ENCODE data around the gene RHBDD1. TPM values are rescaled to one million over a fixed set of nuclear protein-coding genes. Genes with fewer than 3 reads are reported as not detected.

The RHBDD1 gene
- total RNA-seq, 2 donors from 2014 or later = 7.9 to 9.9 TPM

DNA sequence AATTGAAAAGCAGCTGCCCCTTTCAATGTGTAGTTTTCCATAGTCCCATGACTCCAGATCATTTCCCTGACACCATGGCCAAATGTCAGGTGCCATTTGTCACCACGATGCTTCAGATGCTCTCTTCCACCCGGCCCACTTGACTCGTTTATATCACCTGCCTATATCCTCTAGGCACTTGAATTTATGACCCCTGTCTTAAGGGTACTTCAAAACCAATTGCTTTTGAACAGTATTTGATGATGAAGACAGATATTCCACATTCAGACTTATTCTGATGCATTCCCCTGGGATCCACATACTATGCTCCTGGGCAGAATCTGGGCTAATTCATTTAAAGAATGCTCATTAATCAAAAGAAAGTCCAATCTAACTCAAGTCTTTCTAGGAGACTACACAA lies 16.9 kb upstream of the RHBDD1 start:
- WGBS, 2 donors = 58 to 75% methylated on average over 3 of the region's 3 CpGs
- Histone ChIP-seq H3K9me3 (no peaks in the 10 kb centered on the region), H3K36me3 (replicated peaks in 1 of 2; ENCODE audit: insufficient read depth in 1 of 2, low read depth in 2 of 2) (no peaks in the 10 kb centered on the region), H3K4me1 (no peaks in the 10 kb centered on the region), H3K27ac (no peak overlapping the region), H3K27me3 (no peaks in the 10 kb centered on the region), H3K4me3 (no peak overlapping the region)
- no peak for DNase-seq
- TF ChIP-seq POLR2A (IDR thresholded peaks at IDR 0.05) = no peak
- TF ChIP-seq, protein P1, sequence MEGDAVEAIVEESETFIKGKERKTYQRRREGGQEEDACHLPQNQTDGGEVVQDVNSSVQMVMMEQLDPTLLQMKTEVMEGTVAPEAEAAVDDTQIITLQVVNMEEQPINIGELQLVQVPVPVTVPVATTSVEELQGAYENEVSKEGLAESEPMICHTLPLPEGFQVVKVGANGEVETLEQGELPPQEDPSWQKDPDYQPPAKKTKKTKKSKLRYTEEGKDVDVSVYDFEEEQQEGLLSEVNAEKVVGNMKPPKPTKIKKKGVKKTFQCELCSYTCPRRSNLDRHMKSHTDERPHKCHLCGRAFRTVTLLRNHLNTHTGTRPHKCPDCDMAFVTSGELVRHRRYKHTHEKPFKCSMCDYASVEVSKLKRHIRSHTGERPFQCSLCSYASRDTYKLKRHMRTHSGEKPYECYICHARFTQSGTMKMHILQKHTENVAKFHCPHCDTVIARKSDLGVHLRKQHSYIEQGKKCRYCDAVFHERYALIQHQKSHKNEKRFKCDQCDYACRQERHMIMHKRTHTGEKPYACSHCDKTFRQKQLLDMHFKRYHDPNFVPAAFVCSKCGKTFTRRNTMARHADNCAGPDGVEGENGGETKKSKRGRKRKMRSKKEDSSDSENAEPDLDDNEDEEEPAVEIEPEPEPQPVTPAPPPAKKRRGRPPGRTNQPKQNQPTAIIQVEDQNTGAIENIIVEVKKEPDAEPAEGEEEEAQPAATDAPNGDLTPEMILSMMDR (IDR thresholded peaks at IDR 0.05) = no peak
- intact Hi-C loops (cut with DNase I) = loop anchor here (10.0 kb wide), 1 partner anchor 934 kb away; no protein-coding TSS in a partner anchor
- ATAC-seq = no peak

DNA sequence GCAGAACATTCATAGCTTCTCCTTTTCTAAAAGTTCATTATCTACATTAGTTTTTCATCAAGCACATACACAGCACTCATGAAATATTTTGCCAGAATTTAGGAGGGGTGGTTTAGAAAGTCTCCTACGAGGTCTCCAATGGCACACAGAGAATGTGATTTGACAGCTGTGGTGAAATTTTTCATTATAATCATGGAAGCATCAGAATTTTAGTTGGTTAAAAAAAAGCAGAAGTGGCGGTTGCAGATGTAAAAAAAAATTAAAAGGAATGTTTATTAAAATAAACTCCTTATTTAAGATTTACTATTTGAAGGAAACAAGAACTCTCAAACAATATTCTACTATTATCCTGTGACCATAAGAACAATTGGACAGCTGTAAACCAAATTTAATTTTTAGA lies 10.8 kb upstream of the RHBDD1 start:
- TF ChIP-seq, protein P1 (IDR thresholded peaks at IDR 0.05) = no peak
- TF ChIP-seq POLR2A (IDR thresholded peaks at IDR 0.05) = no peak
- ATAC-seq (no peak), DNase-seq (no peak)
- no peak overlapping the region for H3K4me3 ChIP-seq
- no peaks in the 10 kb centered on the region for H3K9me3 ChIP-seq
- WGBS, 2 donors = 75 to 89% methylated on average over 2 of the region's 2 CpGs
- no peaks in the 10 kb centered on the region for H3K4me1 ChIP-seq
- no peaks in the 10 kb centered on the region for H3K27me3 ChIP-seq
- H3K27ac ChIP-seq = no peak overlapping the region
- intact Hi-C loops (cut with DNase I) = no loop called here
- no peaks in the 10 kb centered on the region for H3K36me3 ChIP-seq (replicated peaks in 1 of 2; ENCODE audit: insufficient read depth in 1 of 2, low read depth in 2 of 2)

DNA sequence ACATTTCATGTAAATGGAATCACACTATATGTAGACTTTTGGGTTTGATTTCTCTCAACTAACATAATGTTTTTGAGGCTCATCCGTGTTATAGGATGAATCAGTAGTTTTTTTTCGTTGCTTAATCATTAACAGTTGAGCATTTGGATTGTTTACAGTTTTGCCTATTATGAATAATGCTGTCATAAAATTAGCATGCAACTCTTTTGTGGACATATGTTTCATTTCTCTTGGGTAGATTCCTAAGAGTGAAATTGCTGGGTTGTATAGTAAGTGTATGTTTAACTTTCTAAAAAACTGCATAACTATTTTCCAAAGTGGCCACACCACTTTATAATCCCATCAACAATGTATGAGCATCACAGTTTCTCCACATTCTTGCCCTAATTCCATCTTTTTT lies 7.7 kb upstream of the RHBDD1 start:
- Histone ChIP-seq H3K36me3 (replicated peaks in 1 of 2; ENCODE audit: insufficient read depth in 1 of 2, low read depth in 2 of 2) (no peaks in the 10 kb centered on the region), H3K9me3 (no peaks in the 10 kb centered on the region), H3K27me3 (no peaks in the 10 kb centered on the region), H3K4me3 (no peak overlapping the region), H3K27ac (no peak overlapping the region), H3K4me1 (no peaks in the 10 kb centered on the region)
- no peak for DNase-seq
- WGBS, 2 donors = 59 to 65% methylated on average over 2 of the region's 2 CpGs
- intact Hi-C loops (cut with DNase I) = no loop called here
- no peak for ATAC-seq
- TF ChIP-seq, protein P1 (IDR thresholded peaks at IDR 0.05) = no peak
- TF ChIP-seq POLR2A (IDR thresholded peaks at IDR 0.05) = no peak

DNA sequence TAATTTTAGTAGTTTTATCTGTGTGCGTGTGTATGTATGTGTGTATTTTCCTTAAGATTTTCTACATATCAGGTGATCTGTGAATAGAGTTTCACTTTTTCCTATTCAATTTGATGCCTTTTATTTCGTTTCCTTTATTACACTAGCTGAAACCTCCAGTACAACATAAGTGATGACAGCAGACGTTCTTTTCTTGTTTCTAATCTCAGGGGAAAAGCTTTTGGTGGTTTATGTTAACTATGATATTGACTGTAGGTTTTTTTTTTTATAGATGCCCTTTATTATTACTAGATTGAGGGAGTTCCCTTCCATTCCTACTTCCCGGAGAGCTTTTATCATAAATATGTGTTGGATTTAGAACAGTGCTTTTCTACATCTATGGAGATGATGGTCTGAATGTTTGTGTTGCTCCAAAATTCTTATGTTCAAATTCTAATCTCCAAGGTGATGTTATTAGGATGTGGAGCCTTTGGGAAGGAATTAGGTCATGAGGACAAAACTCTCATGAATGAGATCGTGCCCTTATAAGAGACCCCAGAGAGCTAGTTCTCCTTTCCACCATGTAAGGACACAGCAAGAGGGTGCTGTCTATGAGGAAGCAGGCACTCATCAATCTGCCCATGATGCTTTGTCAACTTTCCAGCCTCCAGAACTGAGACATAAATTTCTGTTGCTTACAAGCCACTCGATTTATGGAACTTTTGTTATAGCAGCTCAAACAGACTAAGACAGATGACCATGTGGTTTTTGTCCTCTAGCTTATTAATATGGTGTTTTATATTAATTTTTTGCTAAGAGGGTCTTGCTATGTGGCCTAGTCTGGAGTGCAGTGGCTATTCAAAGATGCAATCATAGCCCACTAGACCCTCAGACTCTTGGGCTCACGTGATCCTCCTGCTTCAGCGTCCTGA lies 5.9 kb upstream of the RHBDD1 start:
- H3K4me1 ChIP-seq = peaks cover 8% of the 10 kb centered on the region
- intact Hi-C loops (cut with DNase I) = no loop called here

More for the DNA sequence above, 5.9 kb upstream of the RHBDD1 start:
- ATAC-seq (no peak), DNase-seq (no peak)
- TF ChIP-seq POLR2A (IDR thresholded peaks at IDR 0.05) = no peak
- TF ChIP-seq, protein P1 (IDR thresholded peaks at IDR 0.05) = no peak
- Histone ChIP-seq H3K9me3 (no peaks in the 10 kb centered on the region), H3K27ac (no peak overlapping the region), H3K4me3 (no peak overlapping the region), H3K27me3 (no peaks in the 10 kb centered on the region), H3K36me3 (replicated peaks in 1 of 2; ENCODE audit: insufficient read depth in 1 of 2, low read depth in 2 of 2) (no peaks in the 10 kb centered on the region)
- 88 to 92% methylated on average over 8 of the region's 8 CpGs for WGBS, 2 donors
